Naive thymus-derived CD4-positive, alpha-beta T cell (primary cell): ENCODE data around the gene CALY. TPM values are rescaled to one million over a fixed set of nuclear protein-coding genes. Genes with fewer than 3 reads are reported as not detected.

Source experiments
- ATAC-seq: fragments of 150-1000 bp; cut with Tn5 transposase; 2 replicates; pipeline ENCODE4 v1.10.0; 2021; ENCODE audit warnings: mild to moderate bottlenecking, moderate library complexity
- CTCF ChIA-PET: fragments of 350-600 bp; sonication (Branson Sonifier 250); formaldehyde crosslinking; loops from one replicate; lab custom pipeline; 2021; ENCODE audit warnings: antibody characterized with exemption; lab: Charles Lee
- POLR2A ChIA-PET: fragments of 350-600 bp; sonication (Branson Sonifier 250); formaldehyde crosslinking; loops from one replicate; lab custom pipeline; 2021; ENCODE audit warnings: antibody characterized with exemption, inconsistent platforms; lab: Charles Lee
- DNase-seq, 9 donors: peaks; one replicate each; pipeline versions ENCODE4 v3.0.0 to v3.0.0-alpha.2; 2020 to 2022; ENCODE audit warnings: mixed read lengths in 1 of 9
- H3K27ac ChIP-seq: one replicate; pipeline ENCODE4 v1.7.0; 2013; ENCODE audit warnings: mild to moderate bottlenecking, low read depth, low read length, moderate library complexity
- H3K27me3 ChIP-seq, 2 donors: one replicate each; pipeline ENCODE4 v1.7.0; 2013; ENCODE audit warnings: low read length in 2 of 2, mild to moderate bottlenecking in 2 of 2, moderate library complexity in 2 of 2; ENCODE audit not compliant: control insufficient read depth in 2 of 2, insufficient read depth in 2 of 2
- H3K36me3 ChIP-seq, 3 experiments: 1 replicate in 2 of 3; 2 replicates in 1 of 3; pipeline ENCODE4 v1.7.0; 2013; ENCODE audit warnings: low read length in 3 of 3, mild to moderate bottlenecking in 3 of 3, moderate library complexity in 1 of 3; ENCODE audit not compliant: insufficient read depth in 3 of 3, control insufficient read depth in 2 of 3
- H3K4me1 ChIP-seq, 2 donors: one replicate each; pipeline ENCODE4 v1.7.0; 2013; ENCODE audit warnings: low read length in 2 of 2, mild to moderate bottlenecking in 2 of 2, moderate library complexity in 1 of 2; ENCODE audit not compliant: control insufficient read depth in 2 of 2, insufficient read depth in 2 of 2
- H3K4me3 ChIP-seq: 2 replicates; pipeline ENCODE4 v1.7.0; 2013; ENCODE audit warnings: mild to moderate bottlenecking, low read length
- H3K9me3 ChIP-seq, 3 experiments: 1 replicate in 2 of 3; 2 replicates in 1 of 3; pipeline ENCODE4 v1.7.0; 2013; ENCODE audit warnings: low read length in 3 of 3; ENCODE audit not compliant: control insufficient read depth in 2 of 3
- H3K27ac Mint-ChIP-seq, 9 donors: one replicate each; pipeline ENCODE4 v1.8.0; 2020 to 2022; ENCODE audit warnings: mixed read lengths in 9 of 9, mild to moderate bottlenecking in 8 of 9, moderate library complexity in 5 of 9, inconsistent platforms in 2 of 9
- H3K27me3 Mint-ChIP-seq, 5 donors: one replicate each; pipeline ENCODE4 v1.8.0; 2021 to 2022; ENCODE audit warnings: mixed read lengths in 5 of 5, mild to moderate bottlenecking in 1 of 5
- H3K36me3 Mint-ChIP-seq, 5 donors: one replicate each; pipeline ENCODE4 v1.8.0; 2020 to 2022; ENCODE audit warnings: mixed read lengths in 5 of 5, mild to moderate bottlenecking in 3 of 5, inconsistent platforms in 1 of 5
- H3K4me1 Mint-ChIP-seq, 7 donors: one replicate each; pipeline ENCODE4 v1.8.0; 2020 to 2022; ENCODE audit warnings: mixed read lengths in 7 of 7, mild to moderate bottlenecking in 3 of 7, inconsistent platforms in 1 of 7
- H3K4me3 Mint-ChIP-seq, 10 donors: one replicate each; pipeline ENCODE4 v1.8.0; 2020 to 2022; ENCODE audit warnings: mild to moderate bottlenecking in 10 of 10, mixed read lengths in 10 of 10, moderate library complexity in 6 of 10, inconsistent platforms in 2 of 10
- H3K9me3 Mint-ChIP-seq, 11 donors: one replicate each; pipeline ENCODE4 v1.8.0; 2020 to 2022; ENCODE audit warnings: mixed read lengths in 11 of 11, mild to moderate bottlenecking in 4 of 11, inconsistent platforms in 1 of 11, moderate library complexity in 1 of 11
- intact Hi-C, 2 donors: fragments of 100-400 bp; cut with micrococcal nuclease; formaldehyde crosslinking; loops; one replicate each; pipeline ENCODE4 v1.15.1; 2023
- polyA plus RNA-seq, 2 donors: library from polyadenylated mRNA; unstranded; fragments of 300-500 nt; fragmentation: Illumina TruSeq; gene quantifications; one replicate each; pipeline ENCODE4 v1.2.3, GENCODE V29; 2021
- total RNA-seq, 6 experiments: library from RNA in 5 of 6; stranded (reverse) in 5 of 6; gene quantifications; 1 replicate in 5 of 6; 2 replicates in 1 of 6; pipeline ENCODE4 v1.2.3 and lab custom pipeline; 2021 to 2026

The CALY gene
- total and polyA plus RNA-seq, 7 experiments from 2014 or later, result 0.33 to 5.1 (median 1.9) TPM; not detected in 1

DNA sequence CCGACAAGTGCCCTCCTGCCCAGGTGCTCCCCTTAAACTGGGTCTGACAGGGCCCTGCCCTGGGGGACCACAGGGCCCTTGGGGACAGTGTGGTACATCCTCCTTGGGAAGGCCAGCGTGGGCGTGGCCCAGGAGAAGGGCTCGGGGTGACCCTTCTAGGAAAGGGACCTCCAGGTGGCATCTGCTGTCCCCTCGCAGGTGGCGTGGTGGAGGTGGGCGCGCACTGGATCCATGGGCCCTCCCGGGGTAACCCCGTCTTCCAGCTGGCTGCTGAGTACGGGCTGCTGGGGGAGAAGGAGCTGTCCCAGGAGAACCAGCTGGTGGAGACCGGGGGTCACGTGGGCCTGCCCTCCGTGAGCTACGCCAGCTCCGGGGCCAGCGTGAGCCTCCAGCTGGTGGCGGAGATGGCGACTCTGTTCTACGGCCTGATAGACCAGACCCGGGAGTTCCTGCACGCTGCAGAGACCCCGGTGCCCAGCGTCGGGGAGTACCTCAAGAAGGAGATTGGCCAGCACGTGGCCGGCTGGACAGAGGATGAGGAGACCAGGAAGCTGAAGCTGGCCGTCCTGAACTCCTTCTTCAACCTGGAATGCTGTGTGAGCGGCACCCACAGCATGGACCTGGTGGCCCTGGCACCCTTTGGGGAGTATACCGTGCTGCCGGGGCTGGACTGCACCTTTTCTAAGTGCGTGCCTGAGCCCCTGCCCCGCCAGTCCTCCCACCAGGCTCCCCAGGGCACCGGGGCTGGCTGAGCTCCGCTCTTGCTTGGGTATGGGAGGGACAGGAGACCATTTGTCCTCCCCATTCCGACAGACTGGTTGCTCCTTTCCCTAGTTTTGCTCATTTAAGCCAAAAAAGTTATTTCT lies 43.3 kb upstream of the CALY start:
- peaks cover 0 to 3% of the 10 kb centered on the region in 2 donors for H3K4me1 ChIP-seq
- no peaks in the 10 kb centered on the region for H3K9me3 ChIP-seq
- no peaks in the 10 kb centered on the region for H3K36me3 Mint-ChIP-seq
- H3K27me3 ChIP-seq, result no peaks in the 10 kb centered on the region
- DNase-seq (peak in 1 of 9 donors; percentile 17), ATAC-seq (no peak)
- H3K27ac ChIP-seq, result peak overlapping the region; percentile 64
- CTCF ChIA-PET, result no interaction called here
- H3K36me3 ChIP-seq, result peaks cover 0 to 4% (median 0%) of the 10 kb centered on the region in 3 experiments
- H3K4me1 Mint-ChIP-seq, result peaks cover 0 to 13% (median 4%) of the 10 kb centered on the region in 7 donors
- peak overlapping the region in 4 of 9 donors; percentile 10 to 52 (median 36) for H3K27ac Mint-ChIP-seq
- POLR2A ChIA-PET, result interaction anchor here (6.0 kb wide), 1 partner anchor 10 kb away, joined by 47 read pairs; no protein-coding TSS in a partner anchor
- H3K4me3 Mint-ChIP-seq, result peak overlapping the region; percentile 29 to 83 (median 68)
- no peak overlapping the region for H3K4me3 ChIP-seq
- H3K9me3 Mint-ChIP-seq, result no peaks in the 10 kb centered on the region
- peaks cover 0 to 11% (median 0%) of the 10 kb centered on the region in 5 donors for H3K27me3 Mint-ChIP-seq
- intact Hi-C loops, result loop anchor here (1.0 to 10.0 kb wide), 6 partner anchors 9 to 845 kb away; partner anchors contain the start of genes INPP5A (in 2 of the 2) and MTG1 (in 1 of the 2)

DNA sequence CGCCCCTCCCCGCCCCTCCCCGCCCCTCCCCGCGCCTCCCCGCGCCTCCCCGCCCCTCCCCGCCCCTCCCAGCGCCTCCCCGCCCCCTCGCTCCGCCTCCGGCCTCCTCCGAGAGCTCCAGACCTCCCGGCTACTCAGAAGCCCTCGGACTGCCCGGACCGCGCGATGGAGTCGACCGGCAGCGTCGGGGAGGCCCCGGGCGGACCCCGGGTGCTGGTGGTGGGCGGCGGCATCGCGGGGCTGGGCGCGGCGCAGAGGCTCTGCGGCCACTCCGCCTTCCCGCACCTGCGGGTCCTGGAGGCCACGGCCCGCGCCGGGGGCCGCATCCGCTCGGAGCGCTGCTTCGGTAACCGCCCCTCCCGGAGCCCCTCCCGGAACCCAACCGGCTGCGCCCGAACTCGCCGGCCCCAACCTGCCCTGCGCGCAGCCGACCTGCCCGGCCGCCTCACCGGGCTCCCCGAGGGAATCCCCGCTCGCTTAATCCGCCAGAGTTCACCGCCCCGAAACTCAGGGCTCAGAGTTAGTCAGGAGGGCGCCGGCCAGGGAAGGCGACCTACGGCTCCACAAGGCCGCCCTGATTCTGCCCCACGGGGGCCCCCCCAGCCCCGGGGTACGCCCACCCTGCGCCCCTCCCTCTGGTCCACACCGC lies 42.6 kb upstream of the CALY start, which contains the start of gene PAOX:
Gene PAOX, plus strand, starts transcription at position 111 of the 649 bp plus-strand sequence. Its CDS starts 55 bp downstream, at position 166.
- H3K4me1 ChIP-seq, result peaks cover 0 to 3% of the 10 kb centered on the region in 2 donors
- Mint-ChIP-seq H3K9me3 (no peaks in the 10 kb centered on the region), H3K36me3 (no peaks in the 10 kb centered on the region), H3K4me1 (peaks cover 0 to 14% (median 7%) of the 10 kb centered on the region in 7 donors), H3K27ac (peak within 1 kb of the TSS in 5 of 9 donors; percentile 33 to 84 (median 75)), H3K4me3 (peak within 1 kb of the TSS; percentile 82 to 90 (median 86)), H3K27me3 (peaks cover 0 to 11% (median 0%) of the 10 kb centered on the region in 5 donors)
- DNase-seq (peak in 8 of 9 donors; percentile 44 to 74 (median 54)), ATAC-seq (peak; percentile 65)
- POLR2A ChIA-PET, result interaction anchor here (1.4 to 6.0 kb wide), 2 partner anchors 10 to 14 kb away, joined by 4 to 47 read pairs; no protein-coding TSS in a partner anchor
- CTCF ChIA-PET, result no interaction called here
- H3K27me3 ChIP-seq, result no peaks in the 10 kb centered on the region
- H3K27ac ChIP-seq, result peak within 1 kb of the TSS; percentile 69
- no peaks in the 10 kb centered on the region for H3K9me3 ChIP-seq
- peaks cover 0 to 4% (median 0%) of the 10 kb centered on the region in 3 experiments for H3K36me3 ChIP-seq
- intact Hi-C loops, result loop anchor here (1.0 to 10.0 kb wide), 6 partner anchors 10 to 844 kb away; partner anchors contain the start of genes INPP5A (in 2 of the 2) and MTG1 (in 1 of the 2)
- peak within 1 kb of the TSS; percentile 92 for H3K4me3 ChIP-seq

DNA sequence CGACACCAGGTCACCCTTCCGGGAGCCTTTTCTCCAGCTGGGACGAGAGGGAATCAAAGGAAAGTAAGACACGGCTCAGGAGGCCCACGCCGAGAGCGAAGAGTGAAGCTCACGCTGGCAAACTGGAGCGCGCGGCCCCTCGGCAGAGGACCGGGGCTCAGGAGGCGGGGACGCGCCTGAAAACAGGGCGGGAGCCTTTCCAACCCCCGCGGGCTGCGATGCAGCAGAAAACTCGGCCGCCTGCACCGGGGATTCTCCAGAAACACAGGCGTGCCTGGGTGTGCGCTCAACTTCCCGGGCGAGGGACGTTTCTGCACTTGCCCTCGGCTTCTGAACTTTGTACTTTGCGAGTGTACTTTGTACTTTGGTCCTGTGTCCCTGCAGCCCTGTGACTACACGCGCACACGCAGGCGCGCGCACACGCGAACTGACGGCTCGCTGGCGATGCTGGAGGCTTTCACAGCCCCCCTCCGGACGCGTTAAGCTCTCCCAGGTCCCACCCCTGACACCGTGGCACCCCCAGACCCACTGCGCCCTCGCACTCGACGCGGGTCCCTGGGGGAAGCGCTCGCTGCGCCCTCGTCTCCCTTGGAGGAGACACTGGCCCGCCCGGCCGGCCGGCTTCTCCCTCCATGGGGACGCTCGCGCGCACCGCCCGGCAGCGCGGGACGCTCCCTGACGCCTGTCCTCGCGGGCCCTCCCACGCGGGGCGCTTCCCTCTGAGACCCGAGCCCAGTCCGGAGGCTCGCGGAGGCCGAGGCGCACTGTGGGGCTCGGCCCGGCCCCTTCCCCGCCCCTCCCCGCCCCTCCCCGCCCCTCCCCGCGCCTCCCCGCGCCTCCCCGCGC lies 41.8 kb upstream of the CALY start:
- intact Hi-C loops, result loop anchor here (1.0 to 10.0 kb wide), 9 partner anchors 11 to 844 kb away; partner anchors contain the start of genes FUOM (in 2 of the 2), INPP5A (in 2 of the 2) and MTG1 (in 2 of the 2)
- ChIA-PET POLR2A (interaction anchor here (1.1 to 6.0 kb wide), 4 partner anchors 9 to 16 kb away, joined by 3 to 47 read pairs (median 4); partner anchors contain the start of gene MTG1), CTCF (interaction anchor here (0.8 to 1.1 kb wide), 2 partner anchors 42 to 60 kb away, joined by 3 to 4 read pairs; partner anchors contain the start of gene CALY)
- H3K9me3 ChIP-seq, result no peaks in the 10 kb centered on the region
- Mint-ChIP-seq H3K27me3 (peaks cover 0 to 14% (median 0%) of the 10 kb centered on the region in 5 donors), H3K4me1 (peaks cover 0 to 18% (median 10%) of the 10 kb centered on the region in 7 donors), H3K9me3 (no peaks in the 10 kb centered on the region), H3K4me3 (peak overlapping the region; percentile 82 to 90 (median 86)), H3K36me3 (no peaks in the 10 kb centered on the region), H3K27ac (peak overlapping the region in 5 of 9 donors; percentile 33 to 84 (median 75))
- peaks cover 0 to 3% of the 10 kb centered on the region in 2 donors for H3K4me1 ChIP-seq
- peak; percentile 73 for ATAC-seq
- peak in 8 of 9 donors; percentile 51 to 78 (median 59) for DNase-seq
- peak overlapping the region; percentile 69 for H3K27ac ChIP-seq
- no peaks in the 10 kb centered on the region for H3K27me3 ChIP-seq
- peaks cover 0 to 4% (median 0%) of the 10 kb centered on the region in 3 experiments for H3K36me3 ChIP-seq
- H3K4me3 ChIP-seq, result peak overlapping the region; percentile 92

DNA sequence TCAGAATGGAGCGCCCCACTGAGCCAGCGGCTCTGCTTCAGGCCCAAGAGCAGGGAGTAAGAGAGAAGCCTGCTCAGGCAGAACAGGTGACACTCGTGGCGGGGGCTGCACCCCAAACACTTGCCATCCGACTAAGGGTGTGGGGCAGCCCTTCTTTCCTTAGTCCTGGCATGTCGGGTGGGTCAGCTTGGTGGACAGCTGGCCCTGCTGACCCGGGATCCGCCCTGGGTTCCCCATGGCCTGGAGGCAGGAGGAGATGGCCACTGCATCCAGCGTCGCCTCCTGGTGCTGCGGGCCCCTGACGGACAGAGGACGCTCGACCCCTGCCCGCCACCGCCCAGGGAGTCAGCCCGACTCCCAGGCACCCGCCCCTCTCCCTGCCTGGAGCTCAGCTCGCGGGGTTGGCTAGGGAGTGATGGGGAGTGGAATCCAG lies 41.1 kb upstream of the CALY start:
- Mint-ChIP-seq H3K9me3 (no peaks in the 10 kb centered on the region), H3K27ac (peak overlapping the region in 3 of 9 donors; percentile 33 to 78 (median 75)), H3K36me3 (no peaks in the 10 kb centered on the region), H3K4me3 (peak overlapping the region; percentile 82 to 90 (median 86)), H3K4me1 (peaks cover 0 to 18% (median 10%) of the 10 kb centered on the region in 7 donors), H3K27me3 (peaks cover 0 to 14% (median 0%) of the 10 kb centered on the region in 5 donors)
- no peaks in the 10 kb centered on the region for H3K27me3 ChIP-seq
- CTCF ChIA-PET, result interaction anchor here (0.8 to 1.1 kb wide), 2 partner anchors 41 to 59 kb away, joined by 3 to 4 read pairs; partner anchors contain the start of gene CALY
- H3K4me1 ChIP-seq, result peaks cover 0 to 3% of the 10 kb centered on the region in 2 donors
- intact Hi-C loops, result loop anchor here (1.0 to 10.0 kb wide), 8 partner anchors 12 to 843 kb away; partner anchors contain the start of genes FUOM (in 2 of the 2), INPP5A (in 2 of the 2) and MTG1 (in 1 of the 2)
- H3K27ac ChIP-seq, result peak overlapping the region; percentile 37
- no peak for DNase-seq
- peaks cover 0 to 7% (median 0%) of the 10 kb centered on the region in 3 experiments for H3K36me3 ChIP-seq
- POLR2A ChIA-PET, result interaction anchor here (1.1 to 6.0 kb wide), 4 partner anchors 8 to 17 kb away, joined by 3 to 47 read pairs (median 4); partner anchors contain the start of gene MTG1
- no peak for ATAC-seq
- no peaks in the 10 kb centered on the region for H3K9me3 ChIP-seq
- peak overlapping the region; percentile 92 for H3K4me3 ChIP-seq

DNA sequence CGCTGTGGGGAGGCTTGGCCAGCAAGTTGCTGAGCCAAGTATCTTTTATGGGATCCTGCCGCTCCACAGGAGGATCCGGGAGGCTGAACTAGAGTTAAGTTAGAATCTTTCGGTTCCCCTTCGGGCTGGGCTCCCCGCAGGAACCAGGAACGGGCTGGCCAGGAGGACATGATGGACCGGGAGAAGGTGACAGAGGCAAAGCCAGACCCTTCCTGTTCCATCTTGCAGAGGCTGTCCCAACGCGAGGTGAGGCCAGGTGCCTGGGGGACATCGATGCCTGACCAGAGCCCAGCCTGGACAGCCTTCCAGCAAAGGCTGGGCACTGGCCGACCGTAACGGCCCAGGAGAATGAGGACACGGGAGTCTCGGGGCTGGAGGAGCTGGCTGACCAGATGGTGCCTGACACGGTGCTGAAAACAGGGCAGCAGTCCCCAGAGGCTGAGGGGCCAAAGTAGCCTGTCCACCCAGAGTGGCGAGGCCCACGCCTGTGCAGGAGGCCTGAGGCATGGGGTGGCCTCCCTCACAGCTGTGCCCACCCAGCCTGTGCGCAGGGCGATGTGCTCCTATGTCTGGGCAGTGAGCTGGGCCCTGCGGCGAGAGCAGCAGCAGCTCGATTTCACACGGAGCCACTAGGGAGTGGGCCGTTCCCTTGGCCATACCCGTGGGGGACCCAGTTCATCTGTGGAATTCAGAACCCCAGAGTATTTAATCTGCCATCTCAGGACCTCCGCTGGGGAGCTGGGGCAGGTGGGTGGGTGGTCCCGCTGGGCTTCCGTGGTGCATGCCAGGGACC lies 40.5 kb upstream of the CALY start:
- intact Hi-C loops, result loop anchor here (5.0 to 10.0 kb wide), 2 partner anchors 840 to 842 kb away; partner anchors contain the start of gene INPP5A (in 2 of the 2)
- H3K4me1 ChIP-seq, result peaks cover 0 to 3% of the 10 kb centered on the region in 2 donors

More for the DNA sequence above, 40.5 kb upstream of the CALY start:
- H3K27ac Mint-ChIP-seq, result peak overlapping the region in 3 of 9 donors; percentile 14 to 65 (median 46)
- Histone ChIP-seq H3K27ac (no peak overlapping the region), H3K27me3 (no peaks in the 10 kb centered on the region), H3K9me3 (no peaks in the 10 kb centered on the region), H3K4me3 (no peak overlapping the region), H3K36me3 (peaks cover 0 to 7% (median 0%) of the 10 kb centered on the region in 3 experiments)
- ATAC-seq (no peak), DNase-seq (no peak)
- H3K27me3 Mint-ChIP-seq, result peaks cover 0 to 14% (median 0%) of the 10 kb centered on the region in 5 donors
- H3K9me3 Mint-ChIP-seq, result no peaks in the 10 kb centered on the region
- H3K36me3 Mint-ChIP-seq, result no peaks in the 10 kb centered on the region
- H3K4me3 Mint-ChIP-seq, result peak overlapping the region; percentile 23 to 87 (median 57)
- ChIA-PET POLR2A (interaction anchor here (0.8 to 6.0 kb wide), 5 partner anchors 8 to 21 kb away, joined by 3 to 47 read pairs (median 3); partner anchors contain the start of gene MTG1), CTCF (interaction anchor here (0.8 to 1.1 kb wide), 2 partner anchors 41 to 59 kb away, joined by 3 to 4 read pairs; partner anchors contain the start of gene CALY)
- H3K4me1 Mint-ChIP-seq, result peaks cover 0 to 18% (median 10%) of the 10 kb centered on the region in 7 donors
